Astrocyte of the hippocampus (primary cell): ENCODE results near the gene CCDC179.

Experiments
- DNase-seq: peaks from one replicate; pipeline ENCODE4 v3.0.0; 2011; ENCODE audit warnings: low read depth, low spot score

CCDC179 gene

DNA sequence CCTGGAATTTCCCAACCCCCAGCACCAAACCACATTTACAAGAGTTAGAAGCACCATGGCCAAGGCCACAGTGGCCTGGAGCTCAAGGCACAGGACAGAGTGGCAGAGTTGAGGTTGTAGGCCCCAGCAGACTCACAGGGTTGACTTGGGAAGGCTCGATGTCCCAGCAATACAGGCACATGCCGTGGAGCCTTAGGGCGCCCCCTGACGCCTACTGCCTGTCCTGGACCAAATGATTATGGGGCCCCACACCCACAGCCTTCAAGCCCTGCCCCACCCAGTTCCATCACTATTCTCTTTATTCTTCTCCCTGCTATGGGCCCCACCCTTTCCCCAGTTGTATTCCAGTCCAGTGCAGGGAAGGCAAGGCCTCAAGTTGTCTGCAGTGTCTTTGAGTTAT, at the start of gene CCDC179:
Gene CCDC179 (minus strand): TSS at position 234 of the 400 bp plus-strand sequence. CDS start 53 bp downstream, at position 181.
- DNase-seq: no peak

DNA sequence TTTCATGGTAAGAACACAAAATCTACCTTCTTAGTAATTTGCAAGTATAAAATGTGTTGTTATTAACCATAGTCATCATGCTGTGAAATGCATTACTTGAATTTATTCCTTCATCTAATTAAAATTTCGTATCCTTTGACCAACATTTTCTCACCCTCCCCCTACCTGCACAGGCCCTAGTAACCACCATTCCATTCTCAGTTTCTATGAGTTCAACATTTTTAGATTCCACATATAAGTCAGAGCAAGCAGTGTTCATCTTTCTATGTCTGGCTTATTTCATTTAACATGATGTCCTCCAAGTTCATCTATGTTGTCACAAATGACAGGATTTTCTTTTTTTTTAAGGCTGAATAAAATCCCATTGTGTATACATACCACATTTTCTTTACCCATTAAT, 43.5 kb upstream of the CCDC179 start:
- no peak for DNase-seq

DNA sequence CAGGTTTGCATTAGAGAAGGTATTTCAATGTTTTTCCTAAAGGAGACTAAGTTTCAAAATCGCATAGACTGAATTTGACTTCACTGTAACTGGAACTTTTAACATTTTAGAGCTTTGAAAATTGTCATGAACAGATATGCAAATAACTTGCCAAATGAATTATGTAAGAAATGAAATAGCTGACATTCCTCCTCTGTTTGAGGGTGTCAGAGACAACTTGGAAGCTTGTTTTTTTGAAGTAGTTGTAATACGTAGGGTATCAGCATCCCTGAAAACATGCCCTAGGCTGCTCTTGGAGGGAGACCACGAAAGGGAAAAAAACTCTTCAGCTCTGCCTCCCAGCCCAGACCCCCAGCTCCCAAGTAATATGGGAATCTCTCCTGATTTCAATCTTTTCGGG, 41.3 kb upstream of the CCDC179 start:
- no peak for DNase-seq

DNA sequence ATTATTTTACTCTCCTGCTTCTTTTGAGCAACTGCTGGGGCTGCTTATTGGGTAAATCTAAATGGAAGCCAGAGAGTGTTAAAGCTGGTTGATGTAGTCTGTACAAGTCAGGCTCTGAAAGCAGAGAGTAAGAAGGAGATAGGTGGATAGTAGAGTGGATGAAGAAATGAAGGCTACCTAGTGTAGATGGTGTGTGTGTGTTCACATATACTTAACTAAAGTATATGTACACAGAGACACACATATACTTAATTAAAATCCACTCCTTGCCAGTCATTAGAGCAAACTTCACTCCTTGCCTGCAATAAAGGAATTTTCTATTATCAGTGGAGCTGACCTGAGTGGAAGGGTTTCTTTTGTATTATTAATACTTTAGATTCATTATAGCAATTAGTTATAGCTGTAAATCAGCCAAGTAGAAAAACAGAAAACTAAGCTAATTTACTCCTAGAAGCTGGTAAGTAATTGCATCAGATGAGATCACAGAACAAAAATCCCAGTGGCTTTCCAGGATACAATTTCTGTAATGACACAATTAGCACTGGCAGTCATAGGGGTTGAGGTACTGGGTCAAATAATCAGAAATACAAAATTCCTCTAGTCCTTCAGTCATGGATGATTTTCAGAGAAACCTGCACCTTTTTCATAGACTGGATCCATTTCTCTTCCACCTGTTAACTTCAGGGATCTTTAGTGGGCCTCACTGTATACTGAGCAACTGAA, 40.7 kb upstream of the CCDC179 start:
- DNase-seq: no peak

DNA sequence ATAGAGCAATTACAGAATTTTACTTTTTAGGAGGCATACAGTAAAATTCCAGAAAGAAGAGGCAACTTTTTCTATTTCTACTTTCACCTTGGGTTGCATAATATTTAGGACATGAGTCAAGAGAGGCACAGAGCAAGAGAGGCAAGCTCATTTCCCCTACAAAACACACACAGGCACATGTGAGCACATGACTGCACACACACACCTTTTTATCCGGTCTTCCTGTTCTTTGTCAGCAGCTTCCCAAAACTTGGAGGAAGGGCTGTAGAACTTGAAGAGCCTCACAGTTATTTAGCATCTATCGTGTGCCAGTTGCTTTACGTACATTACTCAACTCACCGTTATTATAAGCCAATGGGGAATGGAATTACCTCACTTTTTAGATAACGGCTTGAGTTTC, 37.8 kb upstream of the CCDC179 start:
- no peak for DNase-seq

DNA sequence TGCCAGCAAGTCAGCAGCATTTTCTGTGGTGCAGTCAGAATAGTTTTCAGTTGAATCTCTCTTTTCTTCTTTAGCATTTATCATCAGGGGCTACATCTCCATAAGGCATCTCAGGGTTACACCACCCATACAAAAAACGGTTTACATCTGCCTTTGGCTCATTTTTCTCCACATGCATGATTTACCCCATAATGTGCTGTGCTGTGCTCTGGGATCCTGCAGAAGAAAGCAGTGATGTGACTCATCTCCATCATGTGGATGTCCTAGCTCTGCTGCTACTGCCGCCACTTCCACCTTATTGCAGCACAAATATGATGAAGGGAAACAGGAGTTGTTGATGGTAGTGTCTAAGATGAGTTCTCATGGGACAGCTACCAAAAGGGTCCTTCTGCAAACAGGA, 30.0 kb upstream of the CCDC179 start:
- DNase-seq: no peak

DNA sequence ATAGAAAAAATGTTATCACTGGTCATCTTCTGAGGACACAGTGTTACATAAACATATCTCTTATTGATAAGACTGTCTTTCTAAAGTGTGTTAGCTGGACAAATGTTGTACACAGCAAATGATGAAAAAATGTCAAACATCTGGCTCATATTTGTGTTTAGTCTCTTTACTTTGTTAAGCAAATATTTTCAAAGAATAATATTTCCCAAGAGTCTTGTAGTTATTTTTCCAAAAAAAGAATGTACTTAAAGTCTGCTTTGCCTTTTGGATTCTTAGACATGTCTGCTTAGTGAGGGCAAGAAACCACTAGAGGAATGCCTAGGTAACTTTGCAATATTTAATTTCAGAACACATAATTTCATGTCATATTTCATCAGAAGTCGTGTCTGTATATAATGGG, 23.9 kb upstream of the CCDC179 start:
- no peak for DNase-seq

DNA sequence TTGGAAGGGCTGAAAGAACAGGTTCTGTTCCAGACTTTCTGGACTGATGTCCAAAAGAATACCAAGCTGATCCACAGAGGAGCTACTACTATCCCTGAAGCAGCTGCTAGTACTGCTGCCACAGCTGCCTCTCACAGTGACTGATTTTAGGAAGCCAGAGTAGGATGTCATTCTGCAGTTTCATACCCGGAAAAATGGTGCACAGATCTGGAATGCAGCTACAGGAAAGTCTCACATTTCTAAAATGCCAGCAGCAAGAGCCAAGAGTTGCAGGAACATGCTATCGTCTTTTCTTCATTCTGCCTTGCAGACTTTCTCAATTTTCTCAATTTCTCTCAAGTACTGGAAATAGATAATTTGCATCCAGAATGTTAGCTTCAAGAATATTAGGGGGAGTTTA, 19.4 kb upstream of the CCDC179 start:
- DNase-seq: peak; percentile 2

DNA sequence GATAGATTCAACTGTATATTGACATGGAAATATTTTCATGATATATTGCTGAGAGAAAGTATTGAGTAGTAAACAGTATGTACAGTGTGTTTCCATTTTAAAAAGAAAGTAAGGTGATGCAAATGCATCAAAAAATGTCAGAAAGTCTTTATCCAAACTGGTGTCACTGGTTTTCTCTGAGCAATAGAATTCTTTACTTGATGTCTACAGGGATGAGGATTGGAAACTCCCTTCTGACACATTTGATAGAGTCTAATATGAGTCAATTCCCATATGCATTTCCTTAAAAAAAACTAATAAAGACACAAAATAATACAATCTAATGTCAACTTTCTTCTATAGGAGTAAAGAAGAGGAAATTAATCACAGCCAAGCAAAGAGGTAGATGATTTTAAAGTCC, 18.3 kb upstream of the CCDC179 start:
- DNase-seq: no peak

DNA sequence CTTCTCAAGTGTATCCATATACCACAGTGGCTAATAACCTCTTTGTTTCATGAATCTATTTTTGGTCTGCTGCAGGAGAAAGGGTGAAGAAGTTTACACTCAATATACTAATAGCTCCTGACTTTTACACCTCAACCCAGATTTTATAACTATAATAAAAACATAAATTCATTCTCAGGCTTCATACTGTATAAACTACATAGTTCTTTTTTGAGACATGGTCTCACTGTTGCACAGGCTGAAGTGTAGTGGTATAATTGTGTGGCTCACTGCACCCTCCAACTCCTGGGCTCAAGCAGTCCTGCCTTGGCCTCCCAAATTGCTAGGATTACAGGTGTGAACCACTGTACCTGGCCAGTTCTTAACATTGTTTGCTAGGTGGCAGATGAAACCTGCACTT, 17.8 kb upstream of the CCDC179 start:
- no peak for DNase-seq

DNA sequence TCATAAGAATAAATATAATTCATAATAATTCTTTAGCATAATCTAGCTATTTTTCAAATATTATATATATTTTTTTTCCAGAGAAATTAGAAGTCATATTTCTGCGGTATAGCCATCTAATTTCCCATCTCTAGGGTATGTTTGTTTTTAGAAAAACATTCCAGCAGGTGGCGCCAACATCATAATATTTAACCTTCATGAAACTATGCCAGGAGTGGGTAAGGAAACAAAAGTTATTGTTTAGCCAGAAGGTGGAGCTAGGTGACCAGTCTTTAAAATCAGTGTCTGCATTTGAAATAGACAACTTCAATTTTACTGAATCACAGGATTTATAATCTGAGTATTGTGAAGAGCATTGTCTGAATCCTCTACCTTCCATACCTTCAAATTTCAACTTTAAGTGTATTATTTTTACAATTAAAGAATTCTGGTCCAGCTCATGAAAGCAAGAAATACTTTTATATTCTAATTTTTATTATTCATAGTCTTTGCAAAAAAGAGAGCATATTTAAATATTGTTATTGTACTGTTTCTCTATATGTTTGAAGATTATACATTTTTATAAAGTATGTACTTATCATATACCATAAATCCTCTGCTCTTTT, 15.7 kb upstream of the CCDC179 start:
- peak; percentile 83 for DNase-seq

DNA sequence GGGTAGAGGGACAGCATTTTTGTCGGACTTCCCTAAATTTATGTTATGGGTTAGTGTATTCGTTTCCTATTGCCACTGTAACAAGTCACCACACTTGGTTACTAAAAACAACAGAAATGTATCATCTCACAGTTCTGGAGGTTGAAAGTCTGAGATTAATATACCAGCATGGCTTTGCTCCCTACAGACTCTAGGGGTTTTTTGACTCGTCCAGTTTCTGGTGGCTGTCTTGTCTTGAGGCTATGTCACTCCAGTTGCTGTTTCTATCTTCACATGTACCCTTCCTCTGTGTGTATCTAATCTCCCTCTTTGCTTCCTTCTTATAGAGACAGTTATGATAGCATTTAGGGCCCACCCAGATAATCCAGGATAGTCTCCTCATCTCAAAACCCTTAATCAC, 9.1 kb upstream of the CCDC179 start:
- no peak for DNase-seq

DNA sequence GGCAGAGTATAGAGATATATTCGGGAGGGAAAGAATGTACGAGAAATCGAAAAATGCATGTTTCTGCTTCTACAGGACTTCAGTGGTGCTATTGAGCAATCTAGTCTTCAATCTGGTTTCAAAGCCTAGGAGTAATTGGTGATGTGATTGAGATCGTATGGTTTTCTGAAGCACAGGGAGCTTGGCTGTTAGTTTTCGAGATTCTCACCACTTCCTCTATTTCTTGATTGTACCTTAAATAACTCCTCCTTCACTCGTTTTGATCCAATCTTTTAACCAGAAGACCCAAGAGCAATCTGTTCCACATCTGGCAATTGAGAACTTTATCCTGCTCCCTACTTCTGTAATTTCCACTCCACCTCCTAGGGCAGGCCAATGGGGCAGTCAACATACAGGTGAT, 518 bp downstream of the CCDC179 start:
- no peak for DNase-seq

DNA sequence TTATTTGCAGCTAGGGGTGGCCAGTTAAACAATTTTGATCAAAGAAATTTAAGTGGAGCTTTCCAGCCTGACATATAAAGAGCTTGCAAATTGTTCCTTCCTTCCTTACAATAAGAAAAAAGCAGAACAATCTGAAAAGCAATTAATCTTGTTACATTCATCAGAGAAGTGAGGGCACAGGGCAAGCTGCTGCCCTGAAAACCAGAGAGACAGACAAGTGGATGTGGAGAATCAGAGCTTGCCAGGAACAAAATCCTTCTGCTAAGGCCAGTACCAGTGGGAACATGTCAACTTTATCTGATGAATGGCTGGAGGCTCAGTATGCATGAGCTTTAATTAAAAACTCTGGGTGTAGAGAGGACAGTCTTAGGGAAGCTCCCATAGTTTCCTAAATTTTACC, 8.8 kb downstream of the CCDC179 start:
- no peak for DNase-seq

DNA sequence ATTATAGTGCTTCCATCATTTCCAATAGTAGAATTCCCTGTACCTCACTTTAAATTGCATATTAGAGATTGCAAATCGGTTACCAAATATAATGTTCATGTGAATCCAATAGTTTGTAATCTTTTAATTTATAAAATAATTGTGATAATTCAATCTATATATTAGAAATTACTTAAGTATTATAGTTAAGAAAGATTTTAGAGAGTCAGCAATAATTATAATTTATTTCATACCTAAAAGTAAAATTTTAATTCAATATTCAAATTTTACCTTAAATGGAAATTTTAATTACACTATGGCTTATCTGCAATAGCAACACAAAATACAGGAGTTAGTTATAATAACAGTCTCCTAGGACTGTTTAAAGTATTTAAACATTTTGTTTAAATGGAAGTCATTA, 13.5 kb downstream of the CCDC179 start:
- no peak for DNase-seq

DNA sequence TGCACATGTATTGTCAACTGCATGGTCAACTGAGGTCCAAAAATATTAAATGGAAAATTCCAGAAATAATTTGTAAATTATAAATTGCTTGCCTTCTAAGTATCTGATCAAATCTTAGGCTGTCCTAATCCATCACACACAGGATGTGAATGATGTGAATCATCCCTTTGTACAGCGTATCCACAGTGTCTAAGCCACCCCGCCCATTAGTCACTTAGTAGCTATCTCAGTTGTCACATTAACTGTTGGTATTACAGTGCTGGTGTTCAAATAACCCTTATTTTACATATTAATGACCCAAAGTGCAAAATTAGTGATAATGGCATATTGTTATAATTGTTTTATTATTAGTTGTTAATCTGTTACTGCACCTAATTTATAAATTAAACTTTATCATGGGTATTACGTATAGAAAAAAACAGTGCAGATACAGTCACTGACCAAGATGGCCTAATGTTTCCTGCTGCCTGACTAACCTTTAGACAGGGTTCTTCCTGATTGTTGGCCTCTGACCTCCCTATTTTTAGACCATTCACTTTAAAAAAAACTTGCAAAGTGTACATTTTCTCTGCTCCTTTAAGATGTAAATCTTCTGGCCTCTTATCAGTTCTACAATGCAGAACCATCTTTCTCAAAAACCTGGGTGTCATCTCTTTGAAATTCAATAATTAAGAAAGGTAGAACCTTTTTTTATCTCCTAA, 27.8 kb downstream of the CCDC179 start:
- DNase-seq: no peak

DNA sequence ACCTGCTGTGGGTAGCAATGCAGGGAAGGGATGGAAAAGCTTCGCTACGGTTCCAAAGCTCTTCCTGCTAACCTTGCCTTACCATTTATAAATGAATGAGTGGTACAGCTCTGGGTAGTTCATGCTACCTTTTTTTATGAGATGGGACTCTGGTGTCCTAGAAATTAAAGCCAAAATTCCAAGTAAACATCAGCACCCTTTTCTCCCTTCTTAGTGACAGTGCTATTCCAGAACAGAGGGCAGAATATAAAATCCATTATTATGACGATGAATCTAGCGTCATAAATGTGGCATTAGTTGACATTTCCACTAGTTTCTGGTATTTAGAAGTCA, 30.2 kb downstream of the CCDC179 start:
- no peak for DNase-seq

DNA sequence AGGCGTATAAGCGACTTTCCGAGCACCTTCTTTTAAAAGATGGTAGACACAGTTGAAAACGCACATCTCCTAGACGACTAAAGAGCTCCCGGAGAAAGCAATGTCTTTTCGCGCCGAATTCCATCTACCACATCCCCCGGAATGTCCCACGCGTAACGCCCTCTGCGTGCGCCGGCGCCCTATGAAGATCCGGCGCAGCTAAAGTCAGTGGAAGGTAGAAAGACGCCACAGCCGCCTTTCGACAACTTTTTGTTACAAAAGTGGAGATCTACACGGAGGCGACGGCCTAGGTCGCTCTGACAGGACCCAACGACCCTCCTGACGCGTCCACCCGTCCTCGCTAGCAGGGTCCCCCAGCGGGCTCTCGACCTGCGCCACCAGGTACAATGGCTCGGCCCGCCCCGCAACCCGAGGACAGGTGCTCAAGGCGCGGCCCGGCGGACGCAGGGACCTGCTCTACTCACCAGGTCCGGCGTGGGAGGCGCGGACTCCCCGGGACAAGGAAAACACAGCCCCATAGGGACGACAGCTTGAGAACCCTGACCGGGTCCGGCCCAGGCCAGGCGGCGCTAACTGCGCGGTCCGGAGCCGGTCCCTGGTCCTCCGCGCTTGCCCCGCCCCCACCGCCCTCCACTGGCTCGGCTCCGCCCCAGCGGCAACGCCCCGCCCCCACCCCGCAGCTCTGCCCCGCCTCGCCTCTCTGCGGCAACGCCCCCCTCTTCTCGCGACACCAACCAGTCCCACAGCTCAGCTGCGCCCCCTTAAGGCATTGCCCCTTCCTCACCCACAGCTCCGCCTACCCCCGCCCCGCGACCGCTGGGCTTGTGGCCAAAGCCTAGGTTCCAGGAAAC, 30.8 kb downstream of the CCDC179 start, which contains the start of gene SVIP:
Gene SVIP (minus strand): TSS at position 571 of the 851 bp plus-strand sequence. CDS start 53 bp downstream, at position 518.
- DNase-seq: peak; percentile 95

DNA sequence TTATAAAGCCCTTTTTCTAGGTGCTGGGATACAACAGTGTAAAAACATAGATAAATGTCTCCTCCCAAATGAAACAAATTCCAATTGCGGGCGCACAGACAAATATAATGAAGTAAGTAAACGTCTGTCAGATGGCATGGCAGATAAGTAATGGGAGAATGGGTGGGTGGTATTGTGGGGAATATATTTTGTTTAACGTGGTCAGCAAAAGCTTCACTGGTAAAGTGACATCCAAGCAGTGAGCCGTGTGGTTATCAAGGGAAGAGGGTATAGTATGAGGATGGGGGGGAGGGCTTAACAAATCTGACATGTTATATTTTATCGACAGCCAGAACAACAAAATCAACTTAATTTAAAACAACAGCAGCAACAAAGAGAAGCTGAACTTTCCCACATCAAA, 31.9 kb downstream of the CCDC179 start:
- no peak for DNase-seq

DNA sequence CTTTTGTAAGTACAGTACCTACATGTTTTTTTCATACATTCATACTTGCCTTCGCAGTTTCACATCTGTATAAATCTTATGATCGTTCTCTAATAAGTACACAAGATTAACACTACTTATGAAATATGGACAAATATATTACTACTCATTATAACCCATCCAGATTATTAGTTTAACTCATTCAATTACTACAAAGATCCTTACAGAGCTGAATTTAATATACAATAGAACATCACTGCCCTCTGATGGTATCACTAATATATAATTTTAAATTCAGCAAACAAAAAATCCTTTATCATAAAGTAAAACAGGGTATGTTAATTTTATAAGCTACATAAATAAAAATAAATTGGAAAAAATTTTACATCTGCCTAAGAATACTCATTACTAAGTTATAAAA, 38.1 kb downstream of the CCDC179 start:
- no peak for DNase-seq

DNA sequence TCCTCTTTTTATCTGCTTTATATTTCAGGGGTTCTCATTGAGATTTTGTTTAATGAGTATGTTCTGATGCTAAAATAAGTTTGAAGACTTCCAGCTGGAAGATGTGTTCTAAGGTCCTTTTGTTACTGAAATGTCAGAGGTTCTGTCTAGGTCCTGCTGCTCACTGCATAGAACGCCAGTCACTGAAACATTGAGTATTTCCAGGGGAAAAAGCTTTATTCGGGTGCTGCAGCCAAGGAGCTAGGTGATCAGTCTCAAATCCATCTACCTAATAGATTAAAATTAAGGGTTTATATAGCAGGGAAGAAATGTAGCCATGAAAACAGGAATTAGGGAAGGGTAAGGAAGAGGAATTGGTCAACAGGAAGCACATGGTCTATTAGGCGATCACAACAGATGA, 50.4 kb downstream of the CCDC179 start:
- DNase-seq: no peak

DNA sequence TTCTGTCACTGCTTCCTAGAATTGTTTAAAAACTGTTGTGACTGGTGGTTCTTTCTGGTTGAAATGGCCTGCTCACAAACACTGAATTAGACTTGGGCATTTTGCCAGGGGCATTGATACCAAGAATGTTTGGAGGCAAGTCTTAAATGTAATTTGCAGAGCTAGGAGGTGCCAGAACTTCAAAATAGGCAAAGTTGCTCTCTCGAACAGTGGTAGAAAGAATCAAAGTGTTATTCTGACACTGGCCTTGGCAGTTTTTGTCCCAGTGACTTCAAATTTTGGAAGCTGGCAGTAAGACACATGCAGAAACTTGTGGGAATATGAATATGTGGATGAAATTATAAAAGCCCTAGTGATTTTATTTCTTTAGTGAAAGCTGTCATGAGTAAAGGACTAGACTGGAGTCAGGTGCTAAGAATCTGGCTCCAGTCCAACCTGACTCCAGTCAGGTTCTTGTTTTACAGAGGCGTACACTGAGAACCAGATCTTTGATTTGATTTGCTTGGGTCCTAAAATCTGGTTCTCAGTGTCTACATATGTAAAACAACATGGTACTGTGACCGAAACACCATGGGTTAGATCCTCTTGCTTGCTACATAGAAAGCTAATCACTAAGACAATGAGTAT, 51.6 kb downstream of the CCDC179 start:
- peak; percentile 55 for DNase-seq
